SU-DHL-6 (cell line): Measurements from ENCODE around the gene FMNL1.

Experiments
- EZH2phosphoT487 ChIP-seq: fragments of 200-600 bp; sonication (generic), shearing (Covaris generic); conservative IDR thresholded peaks from 2 replicates; pipeline ENCODE4 v1.6.1; 2018; ENCODE audit warnings: mild to moderate bottlenecking, antibody characterized with exemption, low read length, moderate library complexity, mixed read lengths
- TF ChIP-seq, protein P1 (sequence below): fragments of 200-600 bp; sonication (generic); IDR thresholded peaks from one replicate; pipeline ENCODE4 v1.5.1; 2017; ENCODE audit warnings: antibody characterized with exemption, mild to moderate bottlenecking, low read length, moderate library complexity; ENCODE audit not compliant: insufficient read depth, poor library complexity, severe bottlenecking

DNA sequence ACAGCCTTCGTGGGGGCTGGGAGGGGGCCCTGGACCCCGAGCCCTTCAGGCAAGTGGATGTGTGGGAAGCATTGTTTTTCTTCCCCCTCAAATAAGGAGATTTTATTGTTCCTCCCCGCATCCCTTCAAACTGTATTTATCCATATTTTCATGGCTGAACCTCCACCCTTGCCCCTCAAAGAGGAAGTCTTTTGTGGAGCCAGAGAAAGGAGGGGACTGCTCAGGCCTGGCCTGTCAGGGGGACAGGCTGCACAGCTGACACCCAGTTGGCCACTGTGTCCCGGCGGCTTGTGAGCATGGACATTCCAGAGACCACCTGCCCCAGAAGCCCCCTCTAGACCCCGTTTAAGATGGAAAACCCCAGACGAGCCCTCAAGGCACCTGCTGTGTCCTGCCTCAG, 44.1 kb upstream of the FMNL1 start:
- TF ChIP-seq, protein P1, sequence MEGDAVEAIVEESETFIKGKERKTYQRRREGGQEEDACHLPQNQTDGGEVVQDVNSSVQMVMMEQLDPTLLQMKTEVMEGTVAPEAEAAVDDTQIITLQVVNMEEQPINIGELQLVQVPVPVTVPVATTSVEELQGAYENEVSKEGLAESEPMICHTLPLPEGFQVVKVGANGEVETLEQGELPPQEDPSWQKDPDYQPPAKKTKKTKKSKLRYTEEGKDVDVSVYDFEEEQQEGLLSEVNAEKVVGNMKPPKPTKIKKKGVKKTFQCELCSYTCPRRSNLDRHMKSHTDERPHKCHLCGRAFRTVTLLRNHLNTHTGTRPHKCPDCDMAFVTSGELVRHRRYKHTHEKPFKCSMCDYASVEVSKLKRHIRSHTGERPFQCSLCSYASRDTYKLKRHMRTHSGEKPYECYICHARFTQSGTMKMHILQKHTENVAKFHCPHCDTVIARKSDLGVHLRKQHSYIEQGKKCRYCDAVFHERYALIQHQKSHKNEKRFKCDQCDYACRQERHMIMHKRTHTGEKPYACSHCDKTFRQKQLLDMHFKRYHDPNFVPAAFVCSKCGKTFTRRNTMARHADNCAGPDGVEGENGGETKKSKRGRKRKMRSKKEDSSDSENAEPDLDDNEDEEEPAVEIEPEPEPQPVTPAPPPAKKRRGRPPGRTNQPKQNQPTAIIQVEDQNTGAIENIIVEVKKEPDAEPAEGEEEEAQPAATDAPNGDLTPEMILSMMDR: no peak
- no peak for TF ChIP-seq EZH2phosphoT487
